ELR (cell line): ENCODE measurements around the gene VILL.
"Not testable (repeated sequence)": the region's sequence is repeated elsewhere in the genome, so short reads cannot be mapped to it uniquely, and the experiment has no call there.

Experiments used
- DNase-seq: peaks from one replicate; pipeline ENCODE4 v3.0.0-alpha.2; 2015; ENCODE audit warnings: low read depth

The VILL gene

DNA sequence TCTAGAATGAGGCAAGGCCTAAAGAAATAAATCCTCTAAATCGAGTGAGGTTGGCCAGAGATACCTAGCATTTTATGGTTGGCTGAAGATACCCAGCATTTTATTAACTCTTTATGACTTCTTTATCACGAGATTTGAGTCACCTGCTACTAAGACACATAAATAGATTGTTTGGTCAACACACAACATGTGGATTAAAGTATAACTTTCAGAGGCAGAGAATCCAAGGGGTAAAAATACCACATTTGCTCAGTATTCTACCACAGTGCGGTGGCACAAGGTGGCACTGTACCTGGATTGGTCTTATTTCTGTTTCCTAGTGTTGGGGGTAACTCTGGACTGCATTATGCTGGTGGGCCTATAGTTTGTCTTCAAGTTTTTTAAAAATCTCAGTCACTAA, 27.0 kb upstream of the VILL start:
- DNase-seq = no peak

DNA sequence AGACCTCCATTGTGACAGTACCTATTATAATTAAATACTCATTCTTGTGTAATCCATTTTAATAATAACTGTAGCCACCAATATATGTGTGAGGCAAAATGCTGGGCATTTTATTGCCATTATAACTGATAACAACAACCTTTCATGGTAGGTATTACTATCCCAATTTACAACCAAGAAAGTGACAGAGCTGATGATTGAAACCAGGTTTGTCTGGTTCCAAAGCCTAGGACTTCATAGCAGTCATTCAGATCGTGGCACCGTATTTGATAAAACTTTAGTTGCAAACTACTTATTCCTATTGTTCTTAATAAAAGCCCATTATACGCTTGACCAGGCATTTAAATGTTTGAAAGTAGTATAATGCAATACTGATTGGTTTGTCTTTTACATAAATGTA, 26.4 kb upstream of the VILL start:
- no peak for DNase-seq

DNA sequence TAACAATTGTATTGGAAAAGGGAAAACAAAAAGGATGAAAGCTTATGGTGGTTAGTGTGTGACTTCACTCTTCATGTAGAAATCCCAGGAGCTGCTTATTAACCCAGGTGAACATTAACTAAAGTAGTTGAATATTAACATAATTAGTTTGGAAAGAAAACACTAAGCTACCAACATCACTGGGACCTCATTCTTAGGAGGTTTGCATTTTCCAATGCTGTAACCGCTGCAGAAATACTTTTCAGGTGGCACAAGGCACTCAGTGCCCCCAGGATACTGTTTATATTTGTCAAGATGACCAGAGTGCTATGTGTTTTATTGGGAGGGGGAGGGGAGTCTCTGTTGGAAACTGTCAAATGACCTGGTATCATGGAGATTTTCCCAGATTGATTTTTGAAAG, 25.9 kb upstream of the VILL start:
- no peak for DNase-seq

DNA sequence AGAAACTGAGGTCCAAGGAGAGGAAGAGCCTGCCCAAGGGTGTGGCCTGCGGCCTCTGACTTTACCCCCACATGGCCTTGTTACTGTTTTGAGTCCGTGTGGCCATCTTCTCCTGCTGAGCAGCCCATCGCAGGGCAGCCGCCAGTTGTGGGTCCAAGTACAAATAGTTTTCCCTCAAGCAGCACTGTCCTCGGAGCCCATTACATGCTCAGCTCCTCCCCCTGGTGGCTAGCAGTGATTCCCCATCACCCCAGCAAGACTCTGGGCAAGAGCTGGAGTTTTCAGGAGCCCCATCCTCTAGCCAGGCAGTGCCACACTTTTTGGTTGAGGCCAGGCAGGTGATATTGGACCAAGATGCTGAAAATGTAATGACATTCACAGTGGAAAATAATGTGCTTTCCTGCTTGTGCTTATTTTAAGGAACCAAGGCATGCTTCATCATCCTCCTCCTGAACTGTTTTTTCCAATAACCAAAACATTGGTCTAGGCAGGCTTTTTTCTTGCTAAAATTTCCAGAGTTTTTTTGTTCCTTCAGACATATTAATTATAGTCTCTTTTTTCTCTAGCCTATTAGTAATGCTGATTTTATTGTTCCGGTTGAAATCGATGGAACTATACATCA, 23.2 kb upstream of the VILL start:
- peak; percentile 74 for DNase-seq

DNA sequence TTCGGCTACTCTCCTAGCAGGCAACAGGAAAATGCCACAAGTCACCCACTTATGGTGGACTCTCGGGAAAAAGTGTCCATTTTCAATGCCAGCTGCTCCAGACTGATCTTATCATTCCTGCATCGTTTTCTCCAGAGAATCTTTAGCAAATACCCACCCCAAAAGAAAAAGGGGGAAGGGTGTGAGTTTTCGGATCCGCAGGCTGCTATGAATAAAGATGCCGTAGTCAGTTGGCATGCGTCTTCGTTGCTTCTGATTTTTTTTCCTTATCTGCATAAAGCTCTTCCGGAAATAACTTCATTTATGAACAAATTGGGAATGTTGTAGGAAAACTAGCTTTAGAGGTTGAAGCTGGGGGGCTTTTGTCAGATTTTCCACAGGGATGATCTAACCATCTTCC, 22.4 kb upstream of the VILL start:
- DNase-seq = no peak

DNA sequence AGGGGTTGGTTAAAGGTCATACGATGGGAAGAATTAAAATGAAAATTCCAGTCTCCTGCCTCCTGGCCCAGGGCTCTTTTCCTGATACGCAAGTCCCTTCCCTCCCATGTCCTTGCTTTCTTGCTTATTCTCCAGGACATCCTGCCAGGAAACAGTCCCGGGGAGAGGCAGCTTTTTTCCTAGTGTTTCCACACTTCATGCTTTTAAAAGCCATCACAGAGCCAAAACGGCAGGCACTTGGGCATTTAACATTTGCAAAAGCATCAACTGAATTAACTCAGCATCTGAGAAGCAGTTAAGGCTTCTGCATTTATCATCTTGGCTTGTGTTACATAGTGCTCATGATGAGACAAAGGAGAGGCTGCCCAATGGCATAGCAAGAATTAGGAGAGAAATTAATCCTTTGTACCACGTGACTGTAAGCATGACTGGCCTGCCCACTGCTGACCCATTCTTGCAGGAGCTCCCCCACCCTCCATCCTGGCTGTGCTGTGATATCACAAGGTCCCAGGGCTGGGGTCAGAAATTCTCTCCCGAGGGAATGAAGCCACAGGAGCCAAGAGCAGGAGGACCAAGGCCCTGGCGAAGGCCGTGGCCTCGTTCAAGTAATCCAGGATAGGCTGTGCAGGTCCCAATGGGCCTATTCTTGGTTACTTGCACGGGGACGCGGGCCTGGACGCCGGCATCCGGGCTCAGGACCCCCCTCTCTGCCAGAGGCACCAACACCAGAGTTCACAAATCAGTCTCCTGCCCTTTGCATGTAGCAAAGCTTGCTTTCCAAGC, 21.6 kb upstream of the VILL start:
- no peak for DNase-seq

DNA sequence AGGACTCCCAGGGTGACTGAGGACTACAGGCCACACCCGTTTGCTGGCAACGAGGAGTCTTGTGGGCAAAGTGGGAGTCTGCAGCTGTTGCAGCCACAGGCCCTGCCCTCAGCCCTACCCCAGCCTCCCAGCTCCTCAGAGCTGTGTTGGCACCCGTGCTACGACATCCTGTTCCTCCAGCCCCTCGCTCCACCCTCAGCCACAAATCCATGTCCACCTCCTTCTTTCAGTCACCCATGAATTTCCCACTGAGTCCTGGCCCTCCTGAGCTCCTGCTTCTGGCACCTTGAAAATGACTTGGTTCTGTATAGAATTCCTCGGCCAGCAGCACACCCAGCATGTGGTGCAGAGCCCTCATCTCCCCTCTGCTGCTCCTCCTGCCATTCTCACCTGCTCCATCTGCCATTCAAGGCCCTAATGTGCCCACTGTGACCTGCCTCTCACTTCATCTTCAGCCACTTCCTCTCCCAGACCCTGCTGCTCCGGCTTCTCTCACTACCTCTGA, 20.9 kb upstream of the VILL start:
- DNase-seq = no peak

DNA sequence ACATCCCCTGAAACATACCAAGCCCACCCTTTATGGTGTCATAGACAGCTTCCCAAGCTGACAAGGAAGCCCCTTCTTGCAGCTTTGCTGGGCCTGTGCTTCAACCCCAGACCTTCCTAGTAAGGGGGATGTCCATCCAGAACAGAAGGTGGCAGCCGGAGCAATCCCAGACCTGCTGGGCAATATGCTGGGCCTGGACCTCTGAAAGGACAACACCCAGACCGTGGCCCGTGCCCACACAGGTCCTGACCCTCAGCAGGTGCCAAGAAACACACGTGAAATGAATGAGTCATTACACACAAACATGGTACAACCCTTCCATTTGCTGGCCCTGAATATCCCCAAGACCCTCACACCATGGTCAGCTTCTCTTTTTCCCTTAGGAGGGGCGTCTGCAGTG, 19.8 kb upstream of the VILL start:
- no peak for DNase-seq

DNA sequence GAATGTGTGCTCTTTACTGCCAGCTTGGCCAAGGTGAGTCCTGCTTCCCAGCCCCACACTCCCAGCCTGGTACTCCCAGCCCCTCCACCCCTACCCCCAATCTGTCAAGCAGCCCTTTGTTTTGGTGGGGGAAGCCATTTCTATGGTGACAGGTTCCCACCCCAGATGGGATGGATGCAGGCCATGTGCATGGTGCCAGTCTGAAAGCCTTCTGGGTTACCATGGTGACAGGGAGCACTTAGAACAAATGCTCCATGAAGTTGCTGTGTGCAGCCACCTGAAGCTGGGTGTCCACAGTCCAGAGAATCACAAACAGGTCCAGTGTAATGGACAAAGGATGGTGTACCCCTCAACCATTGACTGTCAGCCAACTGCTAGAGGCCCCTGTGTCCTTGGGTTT, 19.1 kb upstream of the VILL start:
- no peak for DNase-seq

DNA sequence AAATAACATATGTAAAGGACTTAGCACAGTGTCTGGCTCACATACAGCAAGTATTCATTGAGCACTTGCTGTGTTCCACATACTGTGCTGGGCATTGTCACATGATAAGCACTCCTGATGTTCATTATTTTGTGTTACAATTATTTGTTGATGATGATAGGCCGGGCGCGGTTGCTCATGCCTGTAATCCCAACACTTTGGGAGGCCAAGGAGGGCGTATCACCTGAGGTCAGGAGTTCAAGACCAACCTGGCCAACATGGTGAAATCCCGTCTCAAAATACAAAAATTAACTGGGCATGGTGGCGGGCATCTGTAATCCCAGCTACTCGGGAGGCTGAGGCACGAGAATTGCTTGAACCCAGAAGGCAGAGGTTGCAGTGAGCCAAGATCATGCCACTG, 18.5 kb upstream of the VILL start:
- DNase-seq = not testable (repeated sequence)

DNA sequence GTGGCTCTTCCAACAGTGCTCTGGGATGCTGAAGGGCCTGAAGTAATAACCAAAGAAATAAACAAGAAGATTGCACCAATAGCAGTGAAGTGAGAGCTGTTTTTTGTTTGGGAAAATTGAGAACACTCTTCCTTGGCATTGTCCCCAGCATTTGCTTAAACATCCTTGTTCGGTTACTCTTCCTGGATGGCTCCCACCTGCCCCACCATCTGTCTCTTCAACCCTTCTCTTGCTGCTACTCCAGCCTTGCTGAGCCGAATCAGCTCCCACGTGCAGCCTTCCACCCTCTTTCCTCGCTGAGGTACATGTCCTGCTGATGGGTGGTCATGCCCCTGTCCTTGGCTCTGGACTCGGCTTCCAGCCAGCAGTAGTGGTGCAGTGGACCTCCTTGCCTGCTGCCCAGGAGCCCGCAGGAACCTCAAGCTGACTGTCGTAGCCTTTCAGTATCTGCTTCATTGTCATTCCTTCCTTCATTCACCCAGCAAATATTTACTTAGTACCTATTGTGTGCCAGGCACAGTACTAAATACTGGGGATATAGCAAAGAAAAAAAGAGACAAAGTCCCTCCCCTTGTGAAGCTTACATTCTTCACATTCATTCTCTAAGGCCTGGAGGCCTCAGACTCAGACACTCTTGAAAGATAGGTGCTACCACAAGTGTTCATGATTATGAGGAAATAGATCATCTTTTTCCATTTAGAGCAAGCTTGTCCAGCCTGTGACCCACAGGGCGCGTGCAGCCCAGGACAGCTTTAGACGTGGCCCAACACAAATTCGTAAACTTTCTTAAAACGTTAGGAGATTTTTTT, 17.1 kb upstream of the VILL start:
- DNase-seq = no peak

DNA sequence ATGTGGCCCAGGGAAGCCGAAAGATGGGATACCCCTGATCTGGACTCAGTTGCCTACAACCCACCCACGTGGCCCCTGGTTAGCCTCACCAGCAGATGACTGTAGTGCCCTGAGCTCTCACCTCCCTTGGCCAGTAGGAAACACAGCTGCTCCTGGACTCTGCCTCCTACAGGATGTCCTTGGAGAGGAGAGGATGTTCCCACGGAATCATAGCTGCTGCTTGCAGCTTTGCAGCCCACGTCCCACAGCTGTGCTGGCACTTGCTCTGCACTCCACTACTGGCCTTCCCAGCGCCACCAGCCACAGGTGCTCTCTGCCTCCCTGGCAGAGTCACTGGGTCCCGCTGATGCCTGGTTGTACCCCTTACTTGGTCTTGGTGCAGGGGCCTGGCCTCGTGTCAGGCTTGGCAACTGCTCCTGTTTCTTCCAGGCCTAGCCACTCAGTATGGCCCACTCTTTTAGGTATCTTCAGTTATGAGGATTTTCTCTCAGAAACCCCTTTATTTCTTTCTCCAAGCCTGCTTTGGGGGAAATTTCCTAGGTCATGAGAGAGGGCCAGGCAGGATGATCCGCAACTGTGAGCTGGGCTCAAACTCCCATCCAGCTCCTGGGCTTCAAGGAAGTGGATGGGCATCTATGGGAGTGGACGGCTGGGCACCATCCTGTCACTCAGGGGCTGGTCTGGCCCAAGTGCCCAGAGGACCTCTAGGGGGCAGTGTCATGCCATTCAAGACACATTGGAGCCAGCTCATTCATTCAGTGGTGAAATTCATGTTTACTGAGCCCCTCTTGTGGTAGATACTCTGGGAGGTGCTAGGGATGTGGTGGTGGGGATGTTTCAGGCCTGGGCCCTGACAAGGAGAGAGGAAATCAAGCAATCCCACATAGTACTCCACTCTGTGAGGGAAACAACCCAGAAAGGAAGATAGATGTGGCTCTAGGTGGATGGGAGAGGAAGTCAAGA, 16.2 kb upstream of the VILL start:
- peak; percentile 74 for DNase-seq

DNA sequence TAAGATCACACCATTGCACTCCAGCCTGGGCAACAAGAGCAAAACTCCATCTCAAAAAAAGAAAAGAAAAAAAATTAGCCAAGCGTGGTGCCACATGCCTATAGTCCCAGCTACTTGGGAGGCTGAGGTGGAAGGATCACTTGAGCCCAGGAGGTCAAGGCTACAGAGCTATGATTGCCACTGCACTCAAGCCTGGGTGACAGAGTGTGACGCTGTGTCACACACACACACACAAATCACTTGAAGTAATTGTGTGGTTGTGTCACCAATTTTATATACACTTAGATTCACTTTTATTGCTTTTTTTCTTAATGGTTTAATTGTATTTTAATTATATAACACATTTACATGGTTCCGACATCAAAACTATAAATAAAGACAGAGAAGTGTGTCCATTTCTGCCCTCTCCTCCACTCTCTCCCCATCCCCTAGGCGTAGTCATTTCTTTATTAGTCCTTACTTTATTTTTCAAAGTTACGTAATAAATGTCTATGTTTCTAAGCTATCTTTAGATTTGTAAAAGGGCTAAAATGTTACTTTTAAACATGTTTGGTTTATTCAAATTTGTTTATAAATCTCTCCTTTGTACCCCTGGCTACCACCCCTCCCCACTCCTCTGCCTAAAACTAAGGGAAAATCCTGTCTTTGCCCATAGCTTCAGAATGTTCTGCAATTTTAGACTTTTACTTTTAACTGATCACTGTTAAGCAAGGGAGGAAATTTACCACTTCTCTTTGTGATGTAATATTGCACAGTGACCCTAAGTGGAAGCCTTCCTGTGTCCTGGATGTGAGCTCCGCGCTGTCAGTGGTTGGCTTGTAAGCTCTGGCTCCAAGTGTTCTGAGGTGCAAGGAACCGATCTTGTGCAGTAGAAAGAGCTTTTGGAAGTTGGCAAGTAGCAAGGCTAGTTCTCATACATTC, 10.8 kb upstream of the VILL start:
- DNase-seq = no peak

DNA sequence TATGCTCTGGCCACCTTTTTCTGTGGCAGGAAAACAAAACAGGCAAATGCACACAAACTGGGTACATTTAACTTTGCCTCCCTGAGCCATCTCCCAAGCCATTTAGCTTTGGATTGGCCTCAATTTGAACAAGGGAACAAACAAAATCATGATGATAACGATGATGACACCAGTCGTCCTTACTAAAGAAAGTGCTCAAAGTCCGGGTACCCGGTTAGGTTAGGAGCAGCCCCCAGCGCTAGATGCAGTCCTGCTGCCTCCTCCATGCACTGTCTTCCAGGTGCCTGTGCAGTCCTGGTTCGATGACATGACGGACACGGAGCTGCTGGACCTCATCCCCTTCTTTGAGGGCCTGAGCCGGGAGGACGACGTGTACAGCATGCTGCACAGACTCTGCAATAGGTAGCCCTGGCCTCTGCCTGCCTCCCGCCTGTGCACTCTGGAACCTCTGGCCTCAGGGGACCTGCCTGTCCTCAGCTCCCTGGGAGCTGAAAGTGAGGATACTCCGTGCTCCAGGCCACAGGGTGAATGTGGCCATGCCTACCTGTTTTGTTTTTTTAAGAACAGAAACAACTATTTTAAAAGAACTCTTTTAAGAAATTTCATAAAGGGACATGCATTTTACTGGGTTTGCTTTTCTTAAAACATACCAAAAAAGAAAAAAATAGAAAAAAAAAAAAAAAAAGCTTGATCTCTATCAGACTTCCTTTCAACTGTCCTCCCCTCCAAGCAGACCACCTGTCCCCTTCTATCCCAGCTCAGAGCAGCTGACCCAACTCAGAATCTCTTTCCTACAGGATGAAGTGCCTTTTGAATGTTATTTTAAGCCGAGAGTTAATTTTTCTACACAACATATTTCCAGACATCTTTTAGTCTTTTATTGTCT, 9.9 kb upstream of the VILL start:
- no peak for DNase-seq

DNA sequence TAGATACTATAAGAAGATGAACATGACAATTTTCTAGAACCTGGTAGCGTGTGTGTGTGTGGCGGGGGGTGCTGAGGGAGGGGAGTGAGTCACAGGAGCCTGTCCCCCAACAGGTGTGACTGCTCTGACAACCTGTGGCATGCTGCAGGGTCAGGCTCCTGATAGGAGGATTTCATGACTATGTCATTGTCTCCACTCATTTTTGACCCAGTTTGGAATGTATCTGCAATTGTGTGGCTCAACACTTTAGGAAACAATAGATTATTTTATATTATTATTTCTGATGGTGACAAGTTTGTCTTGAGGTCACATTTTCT, 9.3 kb upstream of the VILL start:
- DNase-seq = no peak

DNA sequence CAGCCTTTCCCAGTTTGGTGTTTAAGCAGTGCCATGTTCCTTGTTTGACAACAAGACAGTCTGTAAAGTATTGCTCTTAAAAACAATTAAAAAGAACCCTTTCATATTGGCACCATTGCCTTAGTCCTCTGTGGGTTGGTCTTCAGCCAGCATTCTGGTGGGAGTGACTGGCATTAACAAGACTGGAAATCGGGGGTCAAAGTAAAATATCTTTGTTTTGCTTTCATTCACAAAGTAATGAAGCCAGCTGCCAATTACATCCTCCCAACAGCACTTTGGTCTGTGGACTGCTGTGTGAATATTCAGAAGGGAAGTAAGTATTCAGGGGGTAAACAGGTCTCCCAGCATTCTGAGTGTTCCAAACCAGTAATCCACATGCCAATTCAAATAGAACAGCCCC, 8.3 kb upstream of the VILL start:
- no peak for DNase-seq

DNA sequence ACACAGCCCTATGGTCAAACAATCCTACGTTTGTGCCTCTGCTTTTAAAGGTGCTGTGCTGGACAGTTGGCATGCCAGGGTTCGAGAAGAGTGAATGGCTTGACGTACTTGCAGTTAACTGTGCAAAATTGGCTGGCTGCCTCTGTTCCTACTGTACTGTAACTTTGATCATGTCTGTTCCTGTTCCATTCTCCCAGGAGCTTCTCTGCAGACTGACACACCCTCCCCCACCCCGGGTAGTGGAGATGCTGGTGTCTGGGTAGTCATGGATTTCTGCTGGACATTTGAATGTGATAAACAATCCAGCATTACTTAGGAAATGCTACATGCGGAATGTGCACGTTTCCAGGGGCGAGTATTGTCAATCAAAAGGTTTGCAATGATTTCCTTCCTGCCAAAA, 6.5 kb upstream of the VILL start:
- no peak for DNase-seq

DNA sequence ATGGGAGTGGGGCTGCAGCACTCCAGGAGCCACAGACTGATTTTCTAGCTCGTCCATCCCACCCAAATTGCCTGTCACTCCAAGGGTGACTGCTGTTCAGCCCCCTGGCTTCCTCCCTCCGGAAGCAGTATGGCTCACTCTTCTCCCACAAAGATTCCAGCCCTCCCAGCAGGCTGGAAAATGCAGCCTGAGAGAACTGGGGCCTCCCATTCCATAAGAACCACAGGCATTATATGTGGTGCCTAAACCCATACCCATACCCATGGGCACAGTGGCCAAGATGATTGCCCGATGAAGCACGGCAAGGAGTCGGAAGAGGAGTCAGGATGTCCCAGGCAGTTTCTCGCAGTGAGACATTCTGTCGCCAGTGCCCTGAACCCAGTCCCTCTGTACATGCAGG, 6.0 kb upstream of the VILL start:
- DNase-seq = no peak

DNA sequence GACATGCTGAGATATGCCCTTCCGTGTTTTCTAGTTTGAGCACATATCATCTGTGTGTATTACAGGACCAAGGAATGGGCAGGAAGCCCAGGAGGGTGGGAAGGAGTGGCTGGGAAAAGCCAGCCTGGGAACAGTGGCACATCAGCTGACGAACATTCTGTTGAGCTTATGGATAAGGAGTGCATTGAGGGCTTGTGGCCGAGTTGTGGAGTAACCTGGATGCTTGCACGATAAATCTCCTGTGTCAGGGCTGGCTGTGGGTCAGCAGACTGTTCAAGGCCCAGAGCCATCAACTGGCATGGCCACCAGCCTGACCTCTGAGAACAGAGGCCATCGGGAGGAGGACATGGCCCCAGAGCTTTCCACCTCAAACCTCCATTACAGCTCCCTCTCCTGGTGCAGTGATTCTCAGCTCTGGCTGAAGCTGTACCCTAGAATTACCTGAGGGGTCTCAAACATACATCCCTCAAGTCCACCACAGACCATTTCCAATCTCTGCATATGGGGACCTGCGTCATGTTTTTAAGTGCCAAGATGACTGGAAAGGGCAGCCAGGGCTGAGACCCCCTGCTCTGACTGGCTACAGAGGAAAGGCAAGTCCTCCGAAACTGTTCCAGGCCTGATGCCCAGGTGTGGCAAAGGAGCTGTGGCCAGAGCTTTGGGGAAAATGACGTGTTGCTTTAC, 4.8 kb upstream of the VILL start:
- no peak for DNase-seq
